Sigmoid colon (tissue), 4 donors: ENCODE results near the gene CDC6.

Source experiments
- EP300 ChIP-seq, 4 donors: sonication (generic); formaldehyde crosslinking; IDR thresholded peaks; one replicate each; pipeline ENCODE4 v1.6.1; 2017; ENCODE audit warnings: antibody characterized with exemption in 4 of 4
- TF ChIP-seq, protein P1 (sequence below), 4 experiments: fragments of 450-650 bp in 3 of 4; fragments of 200-600 bp in 1 of 4; IDR thresholded peaks; one replicate each; pipeline ENCODE4 v1.5.1; 2016 to 2019; ENCODE audit warnings: antibody characterized with exemption in 4 of 4, mild to moderate bottlenecking in 3 of 4, moderate library complexity in 2 of 4

DNA sequence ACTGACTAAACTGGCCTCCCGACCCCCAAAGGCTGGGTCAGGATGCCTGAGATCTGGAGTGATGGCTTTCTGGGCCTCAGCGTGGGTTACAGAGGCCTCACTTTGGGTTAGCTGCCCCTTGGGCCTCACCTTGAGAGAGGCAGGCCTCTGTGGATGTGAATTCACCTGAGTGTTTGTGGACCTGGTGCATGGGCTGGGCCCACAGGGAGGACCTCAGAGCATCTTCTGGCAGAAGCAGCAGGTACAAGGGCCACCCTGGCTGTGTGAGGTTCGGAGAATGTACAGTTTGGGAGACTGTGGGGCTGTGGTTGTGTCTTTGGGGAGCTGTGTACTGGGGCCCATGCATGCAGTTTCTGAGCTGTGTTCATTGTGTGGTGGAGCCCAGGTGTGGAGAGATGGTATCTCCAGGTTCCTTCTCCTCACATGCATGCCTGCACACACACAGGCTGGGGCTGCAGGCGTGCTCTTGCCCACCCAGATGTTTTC is 39.6 kb downstream of the CDC6 start:
- TF ChIP-seq, protein P1, sequence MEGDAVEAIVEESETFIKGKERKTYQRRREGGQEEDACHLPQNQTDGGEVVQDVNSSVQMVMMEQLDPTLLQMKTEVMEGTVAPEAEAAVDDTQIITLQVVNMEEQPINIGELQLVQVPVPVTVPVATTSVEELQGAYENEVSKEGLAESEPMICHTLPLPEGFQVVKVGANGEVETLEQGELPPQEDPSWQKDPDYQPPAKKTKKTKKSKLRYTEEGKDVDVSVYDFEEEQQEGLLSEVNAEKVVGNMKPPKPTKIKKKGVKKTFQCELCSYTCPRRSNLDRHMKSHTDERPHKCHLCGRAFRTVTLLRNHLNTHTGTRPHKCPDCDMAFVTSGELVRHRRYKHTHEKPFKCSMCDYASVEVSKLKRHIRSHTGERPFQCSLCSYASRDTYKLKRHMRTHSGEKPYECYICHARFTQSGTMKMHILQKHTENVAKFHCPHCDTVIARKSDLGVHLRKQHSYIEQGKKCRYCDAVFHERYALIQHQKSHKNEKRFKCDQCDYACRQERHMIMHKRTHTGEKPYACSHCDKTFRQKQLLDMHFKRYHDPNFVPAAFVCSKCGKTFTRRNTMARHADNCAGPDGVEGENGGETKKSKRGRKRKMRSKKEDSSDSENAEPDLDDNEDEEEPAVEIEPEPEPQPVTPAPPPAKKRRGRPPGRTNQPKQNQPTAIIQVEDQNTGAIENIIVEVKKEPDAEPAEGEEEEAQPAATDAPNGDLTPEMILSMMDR (IDR thresholded peaks at IDR 0.05), result no peak
- no peak for TF ChIP-seq EP300 (IDR thresholded peaks at IDR 0.05)
